H54 (cell line): Measurements from ENCODE around the gene DDX49.

Source experiments
- DNase-seq: peaks from one replicate; pipeline ENCODE4 v3.0.0; 2011; ENCODE audit warnings: low spot score, mixed read lengths; ENCODE audit not compliant: insufficient read length
- FAIRE-seq: peaks from 3 replicates; lab custom pipeline; 2011; peaks lifted over from hg19 to GRCh38; lab: Jason Lieb, UNC
- POLR2A ChIP-seq: IDR thresholded peaks from 2 replicates; pipeline ENCODE4 v1.6.1; 2011; ENCODE audit warnings: low read depth, mild to moderate bottlenecking, low read length

Gene DDX49

DNA sequence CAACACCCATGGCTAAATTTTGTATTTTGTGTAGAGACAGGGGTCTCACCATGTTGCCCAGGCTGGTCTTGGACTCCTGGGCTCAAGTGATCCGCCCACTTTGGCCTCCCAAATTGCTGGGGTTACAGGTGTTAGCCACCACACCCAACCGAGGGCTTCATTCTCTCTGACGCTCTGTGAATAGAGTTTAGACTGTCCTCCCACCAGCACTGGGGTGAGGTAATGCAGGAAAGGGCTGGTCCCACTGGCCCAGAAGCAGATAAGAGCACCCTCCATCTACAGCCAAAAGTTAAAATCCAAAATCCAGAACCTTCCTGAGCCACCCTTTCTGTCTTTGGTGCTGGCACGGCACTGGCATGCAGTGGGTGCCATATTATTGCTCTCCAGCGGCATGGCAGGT lies 53.3 kb downstream of the DDX49 start:
- TF ChIP-seq POLR2A, result no peak
- no peak for FAIRE-seq
- DNase-seq, result no peak

- FAIRE-seq (no peak), DNase-seq (no peak)
- TF ChIP-seq POLR2A, result no peak
Measured at GRCh38 chr19:18975011-18975410, 55.5 kb downstream of the DDX49 start.

GRCh38 chr19:18975869-18976268 lies 56.4 kb downstream of the DDX49 start:
- FAIRE-seq, result no peak
- no peak for TF ChIP-seq POLR2A
- no peak for DNase-seq
